Vagina (tissue), 2 donors: ENCODE measurements around the gene TMEM235. TPM values are rescaled to one million over a fixed set of nuclear protein-coding genes. Genes with fewer than 3 reads are reported as not detected.

Experiments used
- DNase-seq, 2 donors: peaks; one replicate each; pipeline ENCODE4 v3.0.0-alpha.2; 2017; ENCODE audit errors: extremely low spot score in 2 of 2
- H3K27ac ChIP-seq: fragments of 200-600 bp; sonication (generic); one replicate; pipeline ENCODE4 v1.5.1; 2019
- H3K27me3 ChIP-seq: fragments of 200-600 bp; sonication (generic); one replicate; pipeline ENCODE4 v1.5.1; 2019
- H3K36me3 ChIP-seq, 2 donors: fragments of 200-600 bp; sonication (generic); one replicate each; pipeline ENCODE4 v1.5.1; 2017 to 2019
- H3K4me1 ChIP-seq: fragments of 200-600 bp; sonication (generic); one replicate; pipeline ENCODE4 v1.5.1; 2019
- H3K4me3 ChIP-seq, 2 donors: fragments of 200-600 bp; sonication (generic); 1 replicate in 1 of 2; 2 replicates in 1 of 2; pipeline ENCODE4 v1.5.1; 2016 to 2019
- H3K9me3 ChIP-seq: fragments of 200-600 bp; sonication (generic); one replicate; pipeline ENCODE4 v1.5.1; 2019
- POLR2A ChIP-seq, 2 donors: fragments of 450-650 bp; IDR thresholded peaks; one replicate each; pipeline ENCODE4 v1.6.1; 2017; ENCODE audit warnings: antibody characterized with exemption in 2 of 2, mild to moderate bottlenecking in 2 of 2, moderate library complexity in 2 of 2
- POLR2AphosphoS5 ChIP-seq, 2 donors: sonication (generic); formaldehyde crosslinking; IDR thresholded peaks; one replicate each; pipeline ENCODE4 v1.9.0; 2017; ENCODE audit warnings: antibody characterized with exemption in 2 of 2, mild to moderate bottlenecking in 2 of 2, low read depth in 1 of 2; ENCODE audit not compliant: insufficient read depth in 1 of 2
- intact Hi-C: fragments of 100-400 bp; cut with DNase I; formaldehyde crosslinking; loops from one replicate; pipeline ENCODE4 v1.15.1; 2023
- total RNA-seq: library from RNA; depleted of rRNA; stranded (reverse); fragments of >200 nt; gene quantifications from one replicate; pipeline ENCODE4 v1.2.3, GENCODE V29; 2016
- TF ChIP-seq, protein P1 (sequence below), 3 experiments: fragments of 450-650 bp in 2 of 3; fragments of 200-600 bp in 1 of 3; sonication (generic) in 1 of 3; IDR thresholded peaks; one replicate each; pipeline ENCODE4 v1.5.1; 2017 to 2019; ENCODE audit warnings: antibody characterized with exemption in 3 of 3, mild to moderate bottlenecking in 2 of 3, moderate library complexity in 2 of 3

The TMEM235 gene
- total RNA-seq, 1 donor from 2014 or later: not detected

DNA sequence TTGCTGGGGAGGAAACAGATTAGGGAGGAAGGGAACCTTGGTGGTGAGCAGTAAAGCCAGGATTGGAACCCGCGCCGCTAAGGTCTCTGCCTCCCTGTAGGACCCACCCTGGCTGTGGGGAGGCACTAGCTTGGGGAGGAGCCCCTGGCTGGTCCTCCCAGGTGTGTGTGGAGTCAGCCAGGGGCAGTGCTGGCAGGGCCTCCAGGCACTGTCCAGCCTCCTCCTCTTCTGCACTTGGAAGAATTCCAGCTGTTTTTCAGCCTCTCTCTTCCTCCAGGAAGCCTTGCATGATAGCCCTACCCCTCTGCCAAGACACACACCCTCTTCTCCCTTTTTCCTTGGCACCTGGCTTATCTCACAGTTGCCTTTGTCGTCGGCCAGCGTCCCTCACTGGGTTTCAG, 34.8 kb downstream of the TMEM235 start:
- TF ChIP-seq POLR2A (IDR thresholded peaks at IDR 0.05) (no peak), POLR2AphosphoS5 (IDR thresholded peaks at IDR 0.05; ENCODE audit: insufficient read depth in 1 of 2, low read depth in 1 of 2) (no peak)
- TF ChIP-seq, protein P1, sequence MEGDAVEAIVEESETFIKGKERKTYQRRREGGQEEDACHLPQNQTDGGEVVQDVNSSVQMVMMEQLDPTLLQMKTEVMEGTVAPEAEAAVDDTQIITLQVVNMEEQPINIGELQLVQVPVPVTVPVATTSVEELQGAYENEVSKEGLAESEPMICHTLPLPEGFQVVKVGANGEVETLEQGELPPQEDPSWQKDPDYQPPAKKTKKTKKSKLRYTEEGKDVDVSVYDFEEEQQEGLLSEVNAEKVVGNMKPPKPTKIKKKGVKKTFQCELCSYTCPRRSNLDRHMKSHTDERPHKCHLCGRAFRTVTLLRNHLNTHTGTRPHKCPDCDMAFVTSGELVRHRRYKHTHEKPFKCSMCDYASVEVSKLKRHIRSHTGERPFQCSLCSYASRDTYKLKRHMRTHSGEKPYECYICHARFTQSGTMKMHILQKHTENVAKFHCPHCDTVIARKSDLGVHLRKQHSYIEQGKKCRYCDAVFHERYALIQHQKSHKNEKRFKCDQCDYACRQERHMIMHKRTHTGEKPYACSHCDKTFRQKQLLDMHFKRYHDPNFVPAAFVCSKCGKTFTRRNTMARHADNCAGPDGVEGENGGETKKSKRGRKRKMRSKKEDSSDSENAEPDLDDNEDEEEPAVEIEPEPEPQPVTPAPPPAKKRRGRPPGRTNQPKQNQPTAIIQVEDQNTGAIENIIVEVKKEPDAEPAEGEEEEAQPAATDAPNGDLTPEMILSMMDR (IDR thresholded peaks at IDR 0.05): no peak
- DNase-seq: no peak
- intact Hi-C loops: no loop called here
- Histone ChIP-seq H3K9me3 (no peaks in the 10 kb centered on the region), H3K27me3 (peaks cover 7% of the 10 kb centered on the region), H3K36me3 (no peaks in the 10 kb centered on the region), H3K4me1 (peaks cover 5% of the 10 kb centered on the region), H3K4me3 (no peak overlapping the region), H3K27ac (no peak overlapping the region)

- no peak for DNase-seq
- H3K36me3 ChIP-seq: no peaks in the 10 kb centered on the region
- H3K9me3 ChIP-seq: no peaks in the 10 kb centered on the region
- H3K4me3 ChIP-seq: no peak overlapping the region
- peaks cover 5% of the 10 kb centered on the region for H3K4me1 ChIP-seq
- intact Hi-C loops: no loop called here
- no peak overlapping the region for H3K27ac ChIP-seq
- peaks cover 7% of the 10 kb centered on the region for H3K27me3 ChIP-seq
- TF ChIP-seq POLR2A (IDR thresholded peaks at IDR 0.05): no peak
Observed at GRCh38 chr17:78266771-78267170, 35.3 kb downstream of the TMEM235 start.

DNA sequence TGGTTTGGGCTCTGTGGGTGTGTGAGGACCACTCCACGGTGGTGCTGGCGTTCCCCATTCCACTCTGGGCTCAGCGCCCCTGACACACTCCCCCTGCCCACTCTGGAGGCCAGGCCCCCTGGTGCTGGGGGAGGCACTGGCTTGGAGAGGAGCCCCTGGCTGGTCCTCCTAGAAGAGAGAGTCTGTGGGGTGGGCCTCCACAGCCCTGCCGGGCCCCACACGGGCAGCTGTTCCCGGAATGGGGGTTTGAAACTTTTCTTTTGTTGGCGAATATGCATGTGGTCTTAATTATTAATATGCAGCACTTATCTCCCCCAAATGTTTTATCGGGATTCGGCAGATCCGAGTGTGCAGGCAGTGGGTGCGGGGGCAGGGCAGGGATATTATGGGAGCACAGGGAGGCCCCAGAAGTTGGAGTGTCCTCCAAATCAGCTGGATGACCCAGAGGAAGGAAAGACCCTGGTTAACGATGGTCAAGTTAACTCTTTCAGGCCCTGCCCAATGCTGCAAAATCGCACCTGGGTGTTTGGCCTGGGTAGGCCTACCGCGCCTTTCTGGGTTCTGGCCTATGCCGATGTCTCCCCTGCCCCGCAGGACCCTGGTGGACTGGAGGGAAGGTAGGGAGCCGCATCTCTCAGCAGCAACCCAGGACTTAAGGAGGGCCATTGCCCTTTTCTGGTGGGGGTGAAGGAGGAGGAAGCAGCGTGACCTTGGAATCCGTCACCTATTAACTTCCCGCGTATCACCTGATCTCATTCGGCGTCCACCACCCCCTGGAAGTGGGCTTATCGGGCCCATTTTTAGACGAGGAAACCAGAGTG, 36.0 kb downstream of the TMEM235 start:
- TF ChIP-seq POLR2A (IDR thresholded peaks at IDR 0.05) (no peak), POLR2AphosphoS5 (IDR thresholded peaks at IDR 0.05; ENCODE audit: insufficient read depth in 1 of 2, low read depth in 1 of 2) (no peak)
- TF ChIP-seq, protein P1 (IDR thresholded peaks at IDR 0.05): no peak
- intact Hi-C loops: no loop called here
- H3K4me1 ChIP-seq: peaks cover 5% of the 10 kb centered on the region
- DNase-seq: peak in 1 of 2 donors; percentile 74
- H3K9me3 ChIP-seq: no peaks in the 10 kb centered on the region
- H3K4me3 ChIP-seq: no peak overlapping the region
- H3K27ac ChIP-seq: no peak overlapping the region
- H3K36me3 ChIP-seq: no peaks in the 10 kb centered on the region
- peaks cover 7% of the 10 kb centered on the region for H3K27me3 ChIP-seq

- no peak overlapping the region for H3K4me3 ChIP-seq
- H3K27me3 ChIP-seq: peaks cover 7% of the 10 kb centered on the region
- H3K36me3 ChIP-seq: no peaks in the 10 kb centered on the region
- TF ChIP-seq, protein P1 (IDR thresholded peaks at IDR 0.05): no peak
- TF ChIP-seq POLR2A (IDR thresholded peaks at IDR 0.05) (no peak), POLR2AphosphoS5 (IDR thresholded peaks at IDR 0.05; ENCODE audit: insufficient read depth in 1 of 2, low read depth in 1 of 2) (no peak)
- H3K9me3 ChIP-seq: no peaks in the 10 kb centered on the region
- intact Hi-C loops: no loop called here
- H3K27ac ChIP-seq: no peak overlapping the region
- H3K4me1 ChIP-seq: peaks cover 5% of the 10 kb centered on the region
- peak in 1 of 2 donors; percentile 83 for DNase-seq
Observed at GRCh38 chr17:78268191-78268874, 36.9 kb downstream of the TMEM235 start.

GRCh38 chr17:78268951-78269905, 37.8 kb downstream of the TMEM235 start:
- peaks cover 5% of the 10 kb centered on the region for H3K4me1 ChIP-seq
- no peak overlapping the region for H3K27ac ChIP-seq
- no peak overlapping the region for H3K4me3 ChIP-seq
- H3K36me3 ChIP-seq: no peaks in the 10 kb centered on the region
- H3K9me3 ChIP-seq: no peaks in the 10 kb centered on the region
- intact Hi-C loops: no loop called here
- no peak for DNase-seq
- H3K27me3 ChIP-seq: peaks cover 7% of the 10 kb centered on the region
- TF ChIP-seq POLR2AphosphoS5 (IDR thresholded peaks at IDR 0.05; ENCODE audit: insufficient read depth in 1 of 2, low read depth in 1 of 2) (no peak), POLR2A (IDR thresholded peaks at IDR 0.05) (no peak)
- TF ChIP-seq, protein P1 (IDR thresholded peaks at IDR 0.05): no peak
